Activated CD4-positive, alpha-beta T cell treated with anti-CD3 and anti-CD28 coated beads for 4 hours (primary cell): ENCODE measurements around the gene SIGLEC14.

Experiments
- DNase-seq, 2 donors: peaks; one replicate each; pipeline ENCODE4 v3.0.0-alpha.2; 2020

The SIGLEC14 gene

DNA sequence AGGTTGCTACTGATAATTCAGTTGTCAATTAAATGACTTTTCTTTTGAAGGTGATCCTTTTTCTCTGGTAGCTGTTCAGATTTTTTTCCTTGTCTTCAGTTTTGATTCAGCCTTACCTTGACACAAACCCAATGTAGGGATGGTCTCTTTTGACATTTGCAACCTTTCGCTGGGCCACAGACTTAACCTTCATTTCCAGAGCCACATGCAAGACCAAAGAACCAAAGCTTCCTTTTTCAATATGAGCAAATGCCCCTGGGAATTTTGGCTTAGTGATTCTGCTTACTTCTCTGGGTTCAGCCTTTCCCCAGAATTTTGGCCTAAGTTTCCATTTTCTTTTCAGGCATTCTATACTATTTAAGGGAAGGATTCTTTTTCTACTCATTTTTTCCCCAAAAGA, 36.0 kb downstream of the SIGLEC14 start:
- no peak for DNase-seq

DNA sequence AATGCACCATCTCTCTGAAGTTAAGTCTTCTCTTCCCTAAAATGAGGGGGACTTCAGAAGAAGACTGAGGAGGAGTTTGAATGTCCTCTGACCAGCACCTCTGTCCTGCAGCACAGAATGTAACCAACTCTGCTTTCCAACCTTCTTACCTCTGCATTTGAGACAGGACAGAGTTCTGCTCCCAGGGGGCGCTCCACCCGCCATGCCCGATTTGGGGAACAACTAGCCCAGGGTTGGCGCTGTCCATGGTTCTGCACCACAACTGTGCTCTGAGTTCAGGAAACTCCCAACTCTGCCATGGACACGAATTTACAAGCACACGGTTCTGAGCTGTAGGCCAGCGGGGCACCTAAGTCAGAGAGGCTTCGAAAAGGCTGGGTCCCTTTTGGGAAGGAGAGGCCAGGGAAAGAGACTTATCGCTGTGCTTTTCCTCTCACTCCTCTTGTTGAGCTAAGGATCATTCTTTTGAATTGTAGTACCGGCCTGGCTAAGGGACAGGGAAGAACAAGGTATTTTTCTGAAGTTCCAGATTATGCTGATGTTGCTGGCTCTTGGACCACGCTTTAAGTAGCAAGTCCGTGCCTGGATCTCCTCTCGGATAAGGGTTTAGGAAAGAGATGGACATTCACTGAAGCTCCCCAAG, 38.6 kb downstream of the SIGLEC14 start:
- DNase-seq = peak; percentile 48

- no peak for DNase-seq
These were observed 39.5 kb downstream of the SIGLEC14 start for GRCh38 chr19:51607077-51607476.

- DNase-seq = no peak
These were observed 44.3 kb downstream of the SIGLEC14 start for GRCh38 chr19:51602189-51602854.

DNA sequence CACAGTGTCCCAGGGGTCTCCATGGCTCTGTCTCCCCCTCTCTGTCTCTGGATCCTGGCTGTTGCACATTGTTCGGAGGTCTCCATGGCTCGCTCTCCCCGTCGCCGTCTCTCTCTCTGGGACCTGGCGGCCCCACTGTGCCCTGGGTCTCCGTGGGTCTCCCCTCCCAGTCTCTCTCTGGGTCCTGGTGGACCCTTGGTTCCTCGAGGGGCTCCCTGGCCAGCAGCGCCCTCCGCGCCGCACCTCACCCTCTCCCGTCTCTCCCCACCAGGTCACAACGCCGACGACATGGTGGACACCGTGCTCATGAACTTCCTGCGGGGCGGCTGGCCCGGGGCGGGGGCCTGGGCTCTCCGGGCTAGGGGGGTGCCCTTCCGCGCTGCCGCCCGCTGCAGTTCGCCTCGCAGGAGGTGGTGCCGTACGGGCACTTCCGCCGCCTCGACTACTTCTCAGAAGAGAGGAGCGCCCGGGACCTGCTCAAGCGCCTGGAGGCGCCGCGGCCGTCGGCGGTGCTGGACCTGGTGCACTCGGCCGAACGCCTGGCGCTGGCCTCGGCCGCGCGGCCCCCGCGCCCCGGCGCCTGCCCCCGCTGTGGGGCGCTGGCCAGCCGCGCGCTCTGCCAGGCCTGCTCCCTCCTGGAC, 45.6 kb downstream of the SIGLEC14 start:
- no peak for DNase-seq

DNA sequence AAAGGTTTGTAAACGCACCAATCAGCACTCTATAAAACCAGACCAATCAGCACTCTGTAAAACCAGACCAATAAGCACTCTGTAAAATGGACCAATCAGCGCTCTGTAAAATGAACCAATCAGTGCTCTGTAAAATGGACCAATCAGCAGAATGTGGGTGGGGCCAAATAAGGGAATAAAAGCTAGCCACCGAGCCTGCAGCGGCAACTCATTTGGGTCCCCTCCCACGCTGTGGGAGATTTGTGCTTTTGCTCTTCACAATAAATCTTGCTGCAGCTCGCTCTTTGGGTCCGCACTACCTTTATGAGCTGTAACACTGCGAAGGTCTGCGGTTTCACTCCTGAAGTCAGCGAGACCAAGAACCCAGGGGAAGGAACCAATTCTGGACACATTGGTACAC, 47.5 kb downstream of the SIGLEC14 start:
- no peak for DNase-seq

DNA sequence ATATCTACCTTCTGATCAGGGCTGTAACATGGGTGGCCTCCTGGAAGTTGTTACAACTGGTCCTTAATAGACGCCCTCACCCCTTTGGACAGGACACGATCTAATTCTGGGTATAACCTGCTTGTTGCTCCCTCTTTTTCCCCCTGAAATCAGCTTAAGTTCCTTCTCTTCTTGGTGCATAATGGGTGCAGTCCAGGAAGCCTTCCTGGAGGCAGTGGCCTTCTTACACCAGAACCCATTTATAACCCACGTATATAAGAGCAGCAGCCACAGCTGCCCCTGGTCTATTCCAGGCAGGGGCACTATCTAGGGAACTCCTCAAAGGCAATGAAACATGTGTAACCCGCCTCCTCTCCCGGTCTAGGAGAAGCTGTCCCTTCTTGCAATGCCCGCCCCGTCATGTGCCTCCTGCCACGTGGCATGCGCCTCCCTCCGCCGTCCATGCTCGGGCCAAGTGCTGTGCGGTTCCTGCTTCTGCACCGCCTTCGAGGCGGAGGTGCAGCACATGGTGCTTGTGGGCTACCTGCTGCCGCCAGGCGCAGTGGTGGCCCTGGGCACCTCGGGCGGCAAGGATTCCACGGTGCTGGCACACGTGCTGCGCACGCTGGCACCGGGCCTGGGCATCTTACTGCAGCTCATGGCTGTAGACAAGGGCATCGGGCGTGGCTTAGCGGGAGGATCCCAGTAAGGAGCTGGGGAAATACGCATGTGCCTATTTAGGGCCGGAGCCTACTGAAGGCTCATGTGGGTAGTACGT, 48.3 kb downstream of the SIGLEC14 start:
- no peak for DNase-seq

GRCh38 chr19:51595190-51596175, 51.1 kb downstream of the SIGLEC14 start:
- DNase-seq = no peak

DNA sequence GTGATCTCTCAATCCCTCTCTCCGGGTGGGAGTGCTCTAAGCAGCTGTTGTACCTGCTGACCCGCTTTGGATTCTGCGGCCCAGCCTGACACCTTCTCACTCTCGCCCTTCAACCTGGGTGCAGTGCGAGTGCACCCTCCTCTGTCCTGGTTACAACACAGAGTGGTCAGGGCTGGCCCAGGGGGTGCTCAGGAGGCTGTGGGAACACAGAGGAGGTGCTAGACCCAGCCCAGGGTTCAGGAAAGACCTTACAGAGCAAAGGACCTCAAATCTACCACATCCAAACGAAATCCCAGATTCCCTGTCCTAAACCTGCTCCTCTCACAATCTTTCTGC, 51.9 kb downstream of the SIGLEC14 start:
- no peak for DNase-seq

DNA sequence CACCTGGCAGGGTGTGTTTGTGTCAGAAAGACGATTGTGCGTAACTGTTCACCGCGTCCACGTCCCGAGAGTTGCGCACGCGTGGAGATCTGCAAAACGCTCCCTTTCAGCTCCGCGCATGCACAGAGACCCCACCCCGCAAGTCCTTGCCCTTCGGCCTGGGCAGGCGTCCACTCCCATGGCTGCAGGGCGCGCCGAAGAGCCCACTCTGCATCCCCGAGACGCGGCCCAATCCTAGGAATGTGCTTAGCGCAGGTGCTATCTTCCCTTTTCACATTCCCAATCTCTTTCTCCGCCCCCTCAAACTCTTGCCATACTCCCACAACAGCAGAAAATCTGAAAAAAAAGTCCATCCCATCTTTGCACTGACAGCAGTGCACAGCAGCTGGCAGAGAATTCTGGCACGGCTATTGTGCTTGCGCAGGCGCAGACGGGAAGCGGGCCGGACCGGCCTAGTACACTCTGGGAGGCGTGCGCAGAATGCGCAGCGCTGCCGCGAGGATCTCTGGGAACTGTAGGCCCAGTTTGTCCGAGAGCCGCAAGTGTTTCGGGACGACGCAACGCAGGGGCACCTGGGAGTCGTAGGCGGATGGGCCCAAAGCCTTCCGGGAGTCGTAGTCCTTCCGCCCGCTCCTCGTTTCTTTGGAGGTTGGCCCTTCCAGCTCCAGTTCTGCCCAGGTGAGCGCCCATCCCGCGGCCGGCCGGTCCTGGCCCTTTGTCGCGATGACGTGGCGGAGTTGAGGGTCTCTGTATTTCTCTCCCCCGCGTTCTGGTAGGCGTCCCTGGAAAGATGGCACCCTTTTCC, 52.5 kb downstream of the SIGLEC14 start:
- peak; percentile 95 for DNase-seq

DNA sequence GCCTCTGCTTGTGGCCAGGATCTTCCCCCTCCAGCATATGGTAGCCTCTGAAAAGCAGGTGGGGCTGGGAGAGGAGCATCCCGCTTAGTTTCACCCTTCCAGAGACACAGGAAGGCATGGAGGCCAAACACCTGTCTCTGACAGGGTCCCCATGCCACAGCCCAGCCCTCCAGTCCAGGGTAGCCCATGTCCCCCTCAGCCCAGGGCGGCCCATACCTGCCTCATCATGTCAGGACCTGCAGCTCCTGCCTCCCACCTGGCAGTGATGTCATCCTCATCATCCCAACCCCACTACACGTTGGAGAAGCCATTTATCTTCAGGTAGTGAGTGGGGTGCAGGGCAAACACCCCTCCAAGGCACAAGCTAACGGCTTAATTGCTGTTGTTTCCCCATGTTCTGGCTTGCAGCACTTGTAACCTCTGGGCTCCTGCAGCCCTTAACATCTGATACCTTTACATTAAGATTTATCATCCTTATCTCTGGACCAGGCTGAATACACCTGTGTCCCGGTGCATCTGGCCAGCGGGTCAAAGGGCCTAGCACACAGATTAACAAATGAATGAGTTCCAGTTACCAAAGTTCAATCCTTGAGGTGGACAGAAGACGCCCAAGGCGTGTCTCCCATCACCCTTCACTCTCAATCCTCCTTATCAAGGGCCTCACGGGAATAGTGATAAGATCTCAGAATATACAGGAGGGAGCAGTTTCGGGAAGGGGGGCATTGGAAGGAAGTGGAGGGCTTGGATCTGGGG, 53.3 kb downstream of the SIGLEC14 start:
- DNase-seq = no peak
